Colon (tissue), 2 donors: ENCODE results near the gene ANAPC2.

Source experiments
- FAIRE-seq: peaks from 2 replicates; lab custom pipeline; 2012; peaks lifted over from hg19 to GRCh38; lab: Jason Lieb, UNC
- donor health status: control.
- donor health status: control.

The ANAPC2 gene

DNA sequence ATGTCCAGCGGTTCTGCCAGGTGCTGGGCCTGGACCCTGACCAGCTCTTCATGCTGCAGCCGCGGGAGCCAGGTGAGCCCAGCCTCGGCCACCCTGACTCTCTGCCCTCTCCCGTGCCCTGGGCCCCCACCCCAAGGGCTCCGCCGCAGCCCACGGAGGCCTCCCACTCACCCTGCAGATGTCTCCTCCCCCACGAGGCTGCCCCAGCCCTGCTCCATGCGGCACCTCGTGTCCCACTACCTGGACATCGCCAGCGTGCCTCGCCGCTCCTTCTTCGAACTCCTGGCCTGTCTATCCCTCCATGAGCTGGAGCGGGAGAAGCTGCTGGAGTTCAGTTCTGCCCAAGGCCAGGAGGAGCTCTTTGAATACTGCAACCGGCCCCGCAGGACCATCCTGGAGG is 26.3 kb upstream of the ANAPC2 start:
- FAIRE-seq, result no peak

DNA sequence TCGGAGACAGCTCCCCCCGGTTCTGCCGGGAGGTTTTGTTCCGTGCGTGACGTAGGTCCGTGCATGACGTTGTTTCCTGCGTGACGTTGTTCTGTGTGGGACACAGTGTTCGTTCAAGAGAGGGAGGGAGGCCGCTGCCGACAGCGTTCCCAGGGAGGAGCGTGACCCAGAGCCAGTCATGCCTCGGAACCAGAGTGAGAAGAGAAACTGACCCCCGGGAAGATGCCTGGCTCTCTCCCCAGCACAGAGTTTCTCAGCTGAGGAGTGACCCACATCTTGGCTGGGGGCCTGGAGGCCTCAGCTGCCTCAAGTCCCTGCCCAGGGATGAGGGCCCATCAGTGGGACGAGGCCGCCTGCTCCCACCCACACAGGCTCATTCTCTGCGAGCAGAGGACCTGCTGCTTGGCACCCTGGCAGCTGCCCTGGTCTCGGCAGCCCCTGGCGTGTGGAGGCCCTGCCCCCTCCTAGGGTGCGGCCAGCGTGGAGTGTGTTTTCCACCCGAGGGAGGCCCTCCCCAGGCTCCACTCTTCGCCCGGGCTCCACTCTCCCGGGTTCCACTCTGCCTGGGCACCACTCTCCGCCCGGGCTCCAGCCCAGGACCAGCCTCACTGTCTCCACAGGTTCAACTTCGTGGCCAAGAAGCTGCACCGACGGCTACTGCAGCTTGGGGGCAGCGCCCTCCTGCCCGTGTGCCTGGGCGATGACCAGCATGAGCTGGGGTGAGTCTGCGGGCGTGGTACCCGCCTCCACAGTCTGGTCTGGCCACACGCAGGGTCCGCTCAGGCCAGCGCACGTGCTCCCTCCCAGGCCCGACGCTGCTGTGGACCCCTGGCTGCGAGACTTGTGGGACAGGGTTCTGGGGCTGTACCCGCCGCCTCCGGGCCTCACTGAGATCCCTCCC is 25.1 kb upstream of the ANAPC2 start:
- FAIRE-seq, result no peak

DNA sequence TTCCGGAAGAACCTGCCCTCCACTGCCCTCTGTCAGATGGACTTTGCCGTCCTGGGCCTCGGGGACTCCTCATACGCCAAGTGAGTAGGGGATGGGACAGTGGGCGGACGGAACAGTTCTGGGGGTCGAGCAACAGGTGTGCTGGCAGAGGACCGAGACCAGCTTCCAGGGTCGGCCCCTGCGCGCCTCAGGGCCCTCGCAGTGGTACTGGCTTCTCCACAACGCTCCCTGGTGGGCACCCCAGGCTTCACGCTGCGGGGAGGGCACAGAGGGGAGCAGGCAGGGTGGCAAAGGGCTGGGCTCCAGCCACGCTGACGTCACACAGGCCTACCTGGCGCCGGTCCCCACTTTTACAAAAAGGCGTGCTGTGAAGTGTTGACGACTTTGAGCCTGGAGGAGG is 24.2 kb upstream of the ANAPC2 start:
- FAIRE-seq, result no peak

DNA sequence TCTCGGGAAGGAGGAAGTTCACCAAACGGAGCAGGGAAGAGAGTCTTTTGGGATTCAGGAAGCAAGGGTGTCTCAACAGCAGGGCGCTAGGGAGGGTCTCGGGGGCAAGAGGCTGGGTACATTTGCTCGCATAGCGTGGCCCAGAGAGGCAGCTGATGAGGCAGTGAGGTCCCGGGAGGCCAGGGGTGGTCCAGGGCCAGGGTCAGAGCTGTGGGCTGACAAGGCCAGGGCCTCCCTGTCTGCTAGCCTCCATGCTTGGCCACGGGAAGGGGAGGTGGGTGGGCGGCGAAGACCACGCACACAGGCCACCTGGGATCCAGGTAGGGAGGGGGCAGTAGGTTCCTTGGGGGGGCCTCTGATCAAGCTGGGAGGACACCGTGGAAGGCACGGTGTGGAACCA is 23.2 kb upstream of the ANAPC2 start:
- FAIRE-seq, result no peak

DNA sequence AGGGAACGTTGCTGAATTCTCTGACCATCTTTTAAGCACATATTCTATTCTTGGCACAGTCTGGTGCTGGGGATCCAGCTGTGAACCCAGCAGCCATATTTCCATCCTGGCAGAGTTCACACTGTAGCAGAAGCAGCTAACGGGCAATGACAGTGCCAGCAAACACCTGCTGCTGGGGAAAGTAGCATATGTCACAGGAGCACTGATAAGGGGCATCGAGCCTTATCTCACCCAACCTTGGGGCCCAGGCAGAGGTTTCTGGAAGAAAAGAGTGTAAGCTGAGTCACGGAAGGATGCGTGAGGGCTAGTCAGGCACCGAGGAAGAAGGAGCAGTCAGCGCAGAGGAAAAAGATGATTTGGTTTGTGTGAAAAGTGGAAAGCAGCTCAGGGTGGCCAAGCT is 18.2 kb upstream of the ANAPC2 start:
- FAIRE-seq, result no peak

DNA sequence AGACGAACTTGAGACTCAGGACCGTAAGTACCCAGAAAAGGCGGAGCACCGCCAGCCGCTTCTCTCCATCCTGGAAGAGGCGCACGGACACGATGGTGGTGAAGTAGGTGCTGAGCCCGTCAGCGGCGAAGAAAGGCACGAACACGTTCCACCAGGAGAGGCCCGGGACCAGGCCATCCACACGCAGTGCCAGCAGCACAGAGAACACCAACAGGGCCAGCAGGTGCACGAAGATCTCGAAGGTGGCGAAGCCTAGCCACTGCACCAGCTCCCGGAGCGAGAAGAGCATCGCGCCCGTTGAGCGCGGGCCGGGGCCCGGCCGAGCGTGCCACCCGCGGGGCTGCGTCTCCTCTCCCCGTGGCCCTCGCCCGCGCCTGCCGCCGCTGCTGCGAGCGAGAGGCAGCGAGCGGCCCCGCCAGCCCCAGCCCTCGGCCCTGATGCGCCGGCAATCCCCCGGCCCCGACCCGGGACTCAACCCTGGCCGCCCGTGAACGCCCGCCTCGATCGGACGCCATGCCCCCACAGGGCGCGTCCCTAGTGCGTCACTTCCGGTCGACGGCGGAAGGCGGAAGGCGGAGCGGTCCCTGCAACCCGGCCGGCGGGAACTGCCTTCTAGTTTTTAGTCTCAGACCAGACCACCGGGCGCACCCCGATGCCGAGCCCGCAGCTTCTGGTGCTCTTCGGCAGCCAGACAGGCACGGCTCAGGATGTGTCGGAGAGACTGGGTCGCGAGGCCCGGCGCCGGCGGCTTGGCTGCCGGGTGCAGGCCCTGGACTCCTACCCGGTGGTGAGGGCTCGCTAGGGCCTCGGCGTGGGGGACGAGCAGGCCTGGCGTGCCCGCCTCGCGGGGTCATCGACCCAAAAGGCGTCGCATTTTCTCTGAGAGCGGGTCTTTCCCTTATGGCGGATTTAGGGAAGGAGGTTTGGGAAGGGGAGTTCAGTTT is 17.0 kb upstream of the ANAPC2 start, which contains the start of the genes NDOR1 and TMEM203:
Gene NDOR1 (plus strand): TSS at position 575 of the 944 bp plus-strand sequence. CDS start 78 bp downstream, at position 653.
Gene TMEM203 (minus strand): TSS at position 523 of the 944 bp plus-strand sequence. CDS start 234 bp downstream, at position 289.
- no peak for FAIRE-seq

DNA sequence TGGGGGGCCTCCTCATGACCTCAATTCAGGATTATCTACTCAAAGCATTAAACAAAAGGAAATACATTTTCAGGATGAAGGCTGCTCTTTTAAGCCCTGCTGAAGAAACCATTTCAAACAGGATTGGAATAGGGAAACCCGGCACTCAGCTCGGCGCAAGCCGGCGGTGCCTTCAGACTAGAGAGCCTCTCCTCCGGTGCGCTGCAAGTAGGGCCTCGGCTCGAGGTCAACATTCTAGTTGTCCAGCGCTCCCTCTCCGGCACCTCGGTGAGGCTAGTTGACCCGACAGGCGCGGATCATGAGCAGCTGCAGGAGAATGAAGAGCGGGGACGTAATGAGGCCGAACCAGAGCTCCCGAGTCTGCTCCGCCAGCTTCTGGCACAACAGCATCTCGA is 16.4 kb upstream of the ANAPC2 start:
- FAIRE-seq, result no peak

DNA sequence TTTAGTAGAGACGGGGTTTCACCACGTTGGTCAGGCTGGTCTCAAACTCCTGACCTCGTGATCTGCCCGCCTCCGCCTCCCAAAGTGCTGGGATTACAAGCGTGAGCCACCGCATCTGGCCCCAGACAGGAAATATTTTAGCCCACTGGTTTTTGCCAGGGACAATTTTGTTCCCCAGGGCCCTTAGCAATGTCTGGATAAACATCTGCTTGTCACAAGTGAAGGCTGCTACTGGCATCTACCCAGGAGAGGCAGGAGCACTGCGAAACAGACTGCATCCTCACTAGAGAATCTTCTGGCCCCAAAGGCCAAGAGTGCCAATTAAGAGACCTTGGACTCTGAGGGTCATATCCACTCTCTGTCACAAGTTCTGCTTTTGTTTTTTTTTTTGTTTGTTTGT is 14.6 kb upstream of the ANAPC2 start:
- FAIRE-seq, result no peak

DNA sequence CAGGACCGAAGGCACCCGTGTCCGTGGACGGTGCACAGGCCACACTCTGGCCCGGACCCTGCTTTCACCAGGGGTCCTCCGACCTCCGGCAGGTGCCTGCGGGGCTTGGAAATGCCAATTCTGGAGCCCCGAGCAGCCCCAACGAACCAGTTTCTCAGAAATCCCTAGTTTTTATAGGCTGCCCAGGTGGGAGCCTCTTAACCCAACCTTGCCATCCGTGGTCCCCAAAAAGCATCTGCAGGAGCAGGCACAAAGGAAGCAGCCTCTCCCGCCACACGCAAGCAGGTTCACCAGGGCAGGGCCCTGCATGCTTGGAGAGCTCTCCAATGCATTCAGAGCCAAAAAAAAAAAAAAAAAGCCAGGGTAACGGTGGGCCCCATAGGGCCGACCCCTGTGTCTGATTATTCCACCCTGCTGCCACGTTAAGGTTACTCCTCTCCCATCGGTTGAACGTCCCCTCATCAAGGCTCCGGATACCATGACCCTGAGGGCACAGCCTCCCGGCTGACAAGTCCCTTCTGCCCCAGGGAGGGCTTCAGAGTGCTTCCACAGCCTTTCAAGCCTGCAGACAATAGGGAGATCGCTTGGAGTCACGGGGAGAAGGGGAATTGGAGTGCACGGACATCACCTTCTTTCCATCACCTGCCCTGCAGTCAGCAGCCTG is 13.0 kb upstream of the ANAPC2 start:
- no peak for FAIRE-seq

DNA sequence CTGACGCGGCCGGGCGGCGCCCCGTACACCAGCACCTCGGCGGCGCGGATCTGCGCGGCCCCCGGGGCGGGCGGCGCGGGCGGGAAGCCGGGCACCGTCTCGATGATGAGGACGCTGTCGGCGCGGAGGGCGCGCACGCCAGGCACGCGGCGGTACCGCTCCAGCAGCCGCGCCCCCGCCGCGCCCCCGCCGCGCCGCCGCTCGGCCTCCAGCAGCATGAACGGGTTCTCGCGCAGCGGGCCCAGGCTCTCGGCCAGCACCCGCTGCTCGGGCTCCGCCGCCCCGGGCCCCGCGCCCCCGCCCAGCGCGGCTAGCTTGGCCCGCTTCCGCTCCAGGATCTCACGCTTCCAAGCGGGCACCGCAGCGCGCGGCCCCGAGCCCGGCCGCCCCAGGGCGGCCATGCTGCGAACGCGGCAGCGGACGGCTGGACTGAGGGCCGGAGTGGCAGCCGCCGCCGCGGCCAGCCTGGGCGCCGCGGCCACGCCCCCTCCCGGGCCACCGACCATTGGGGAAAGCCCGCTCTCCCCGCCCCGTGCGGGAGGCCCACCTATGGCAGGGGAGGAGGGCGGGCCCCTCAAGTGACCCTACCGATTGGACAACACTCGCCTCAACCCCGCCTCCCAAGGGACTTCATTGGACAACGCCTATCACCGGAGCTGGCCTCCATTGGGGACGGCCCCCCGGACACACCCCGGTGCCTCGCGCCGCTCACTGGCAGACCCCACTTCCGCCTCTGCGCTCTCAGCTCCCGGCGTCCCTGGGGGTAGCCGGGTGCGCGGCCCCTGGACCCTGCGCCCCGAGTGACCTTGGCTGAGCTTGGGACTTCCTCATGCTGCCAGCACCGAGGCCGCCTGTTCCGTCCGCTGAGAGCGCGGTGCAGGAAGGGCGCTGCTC is 12.2 kb upstream of the ANAPC2 start, which contains the start of gene TPRN:
Gene TPRN (minus strand): TSS at position 431 of the 894 bp plus-strand sequence. CDS start 30 bp downstream, at position 401.
- FAIRE-seq, result peak; percentile 41

DNA sequence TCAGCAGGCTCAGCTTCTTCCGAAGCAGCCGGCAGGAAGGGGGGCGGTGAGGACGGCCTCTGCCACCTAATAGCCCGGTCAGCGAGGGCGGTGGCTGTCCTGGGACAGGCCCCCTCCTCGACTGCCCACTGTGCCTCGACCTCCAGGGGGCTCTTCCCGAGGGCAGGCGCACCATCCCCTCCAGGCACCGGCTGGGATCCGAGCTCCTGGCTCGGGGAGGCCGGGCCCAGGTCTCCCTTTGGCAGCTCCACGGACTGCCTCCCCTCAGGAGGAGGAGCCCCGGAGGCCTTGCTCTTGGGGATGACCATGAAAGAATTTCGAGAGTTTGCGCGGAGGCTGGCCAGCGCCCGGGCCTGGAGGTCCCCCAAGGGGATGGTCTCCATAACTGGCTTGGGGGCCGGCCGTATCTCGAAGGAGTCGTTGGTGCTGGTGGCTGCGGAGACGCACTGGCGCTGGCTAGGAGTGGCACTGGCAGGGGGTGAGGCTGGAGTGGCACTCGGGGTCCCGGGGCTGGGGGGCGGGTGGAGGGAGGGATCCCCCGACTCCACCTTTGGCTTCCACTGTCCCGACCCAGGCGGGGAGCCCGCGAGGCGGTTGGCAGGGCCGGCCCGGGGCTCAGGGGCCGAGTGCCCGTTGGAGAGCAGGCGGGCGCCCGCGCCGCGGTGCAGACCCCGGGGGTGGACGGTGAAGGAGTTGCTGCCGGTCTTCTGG is 11.2 kb upstream of the ANAPC2 start:
- FAIRE-seq, result no peak

DNA sequence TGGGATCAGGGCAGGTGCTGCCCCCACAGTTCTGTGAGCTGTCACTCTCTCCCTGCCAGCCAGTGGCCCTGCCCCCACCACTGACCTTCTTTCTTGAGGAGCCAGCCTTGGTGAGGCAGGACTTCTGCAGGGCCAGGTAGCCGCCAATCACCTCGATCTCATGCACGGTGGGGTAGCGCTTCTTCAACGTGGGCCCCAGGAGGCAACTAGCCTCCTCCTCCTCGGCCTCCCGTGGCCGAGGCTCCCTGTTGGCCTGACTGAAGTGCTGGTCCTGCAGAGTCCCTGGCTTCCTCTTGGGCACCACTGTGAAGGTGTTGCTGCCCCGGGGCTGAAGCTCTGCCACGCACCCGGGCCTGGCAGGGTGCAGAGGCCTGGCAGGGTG is 10.5 kb upstream of the ANAPC2 start:
- no peak for FAIRE-seq

DNA sequence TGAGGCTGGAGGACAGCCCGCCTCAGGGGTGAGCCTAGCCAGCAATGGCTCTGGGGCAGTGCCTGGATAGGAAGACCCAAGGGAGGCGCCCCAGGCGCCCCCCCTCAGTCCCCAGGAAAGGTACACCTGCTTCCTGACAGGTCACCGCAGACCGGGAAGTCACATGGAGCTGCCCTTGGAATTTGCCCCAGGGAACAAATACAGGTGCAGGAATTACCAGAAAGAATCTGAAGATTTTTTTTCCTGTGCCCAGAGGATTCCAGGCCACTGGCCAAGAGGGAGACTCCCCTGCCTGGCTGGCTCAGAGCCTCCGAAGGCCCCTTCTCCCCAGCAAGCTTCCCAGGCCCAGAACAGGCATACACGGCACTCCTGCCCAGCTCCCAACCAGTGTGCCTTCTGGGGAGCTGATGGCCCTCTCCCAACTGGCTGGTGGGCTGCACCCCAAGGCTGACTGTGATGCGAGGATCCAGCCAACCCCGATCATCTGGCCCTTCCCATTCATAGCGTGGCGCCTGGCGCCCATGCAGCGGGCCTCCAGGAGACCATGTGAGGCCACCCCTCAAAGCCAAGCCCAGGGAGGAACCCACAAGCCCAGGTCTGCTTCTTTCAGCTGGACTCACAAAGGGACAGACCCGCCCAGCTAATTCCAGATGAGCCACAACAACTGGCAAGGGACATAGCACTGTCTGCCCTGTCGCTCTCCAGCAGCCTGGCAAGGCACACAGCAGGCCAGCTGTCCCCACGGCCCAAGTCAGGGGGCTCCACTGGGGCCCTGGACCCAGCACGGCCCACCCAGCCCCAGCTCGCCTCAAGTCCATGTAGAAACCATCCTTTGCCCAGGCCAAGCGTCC is 9.9 kb upstream of the ANAPC2 start:
- no peak for FAIRE-seq

DNA sequence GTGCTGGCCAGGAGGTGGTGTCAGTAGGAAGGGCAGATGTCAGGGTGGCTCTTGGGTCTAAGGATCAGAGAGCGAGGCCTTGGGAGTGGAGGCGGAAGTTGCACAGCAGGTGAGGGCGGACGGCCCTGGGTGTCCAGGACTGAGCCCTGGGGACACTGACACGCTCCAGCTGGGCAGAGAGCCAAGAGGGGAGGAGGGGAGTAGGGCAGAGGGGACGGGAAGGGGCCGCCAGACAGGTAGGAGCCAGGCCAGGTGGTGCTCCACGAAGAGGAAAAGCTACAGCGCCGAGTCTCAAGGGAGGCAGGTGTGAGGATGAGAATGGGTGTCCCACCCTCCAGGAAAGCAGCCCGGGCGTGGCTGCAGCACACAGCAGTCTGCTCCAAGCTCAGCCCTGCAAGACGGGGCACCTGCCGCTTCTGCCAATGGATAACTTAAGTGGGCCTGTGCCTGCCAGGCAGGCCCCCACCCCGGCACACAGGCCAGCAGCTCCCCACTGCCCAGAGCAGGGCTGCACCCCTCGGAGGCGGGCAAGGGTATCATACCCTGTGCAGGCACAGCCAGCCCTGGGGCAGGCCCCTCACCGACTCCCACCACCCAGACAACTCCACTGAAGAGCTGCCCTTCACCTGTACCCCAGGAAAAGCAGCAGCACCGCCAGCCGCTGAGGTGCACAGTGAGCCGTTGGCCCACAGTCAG is 7.3 kb upstream of the ANAPC2 start:
- FAIRE-seq, result no peak

DNA sequence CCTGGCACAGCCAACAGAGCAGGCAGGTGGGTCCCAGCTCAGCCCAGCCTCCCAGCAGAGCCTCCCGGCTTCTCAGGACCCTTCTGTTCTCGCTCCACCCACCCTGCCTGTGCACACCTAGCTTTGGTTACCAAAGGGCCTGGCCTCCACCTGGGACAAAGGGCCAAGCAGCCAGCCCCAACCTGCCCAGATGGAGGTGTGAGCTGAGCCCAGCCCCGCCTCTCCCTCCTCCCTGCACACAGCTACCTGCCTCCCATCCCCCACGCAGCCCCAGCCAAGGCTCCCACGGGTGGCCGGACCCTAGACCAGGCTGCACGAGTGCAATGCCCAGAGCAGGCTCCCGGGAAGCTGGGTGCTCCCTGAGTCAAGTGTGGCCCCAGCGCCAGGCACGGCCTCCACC is 6.5 kb upstream of the ANAPC2 start:
- no peak for FAIRE-seq

DNA sequence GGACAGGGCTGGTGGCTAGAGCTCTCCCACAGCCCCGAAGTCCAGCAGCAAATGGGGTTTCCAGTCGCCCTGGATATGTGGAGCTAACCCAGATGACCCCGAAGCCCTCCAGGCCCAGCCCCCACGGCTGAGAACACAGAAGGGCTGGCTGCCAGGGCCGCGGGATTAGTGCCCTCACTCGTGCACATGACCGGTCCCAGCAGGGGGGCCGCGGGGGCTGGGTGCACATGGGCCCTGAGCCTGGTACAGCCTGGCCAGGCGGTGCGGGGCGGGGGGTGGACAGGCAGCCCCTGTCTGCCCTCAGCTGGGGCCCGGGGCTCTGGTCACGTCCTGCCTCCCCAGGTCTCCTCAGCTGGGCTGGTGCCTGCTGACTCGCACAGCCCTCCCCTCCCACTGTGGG is 6.0 kb upstream of the ANAPC2 start:
- FAIRE-seq, result no peak

DNA sequence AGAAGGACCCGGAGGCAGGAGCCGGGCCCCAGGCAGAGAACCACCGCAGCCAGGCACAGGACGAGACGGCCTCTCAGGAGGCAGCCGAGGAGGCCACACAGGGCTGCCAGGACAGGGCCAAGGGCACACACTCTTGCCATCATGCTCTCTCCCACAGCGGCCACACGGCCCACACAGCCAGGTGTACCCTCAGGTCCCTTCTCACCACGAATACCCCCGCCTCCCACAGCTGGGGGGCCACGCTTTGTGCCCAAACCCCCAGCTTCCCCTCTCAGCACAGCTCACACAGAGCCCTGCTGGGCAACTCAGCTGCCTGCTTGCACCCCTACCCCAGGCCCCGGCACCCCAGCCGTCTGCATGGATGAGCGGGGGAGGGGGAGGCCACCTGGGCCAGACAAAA is 5.4 kb upstream of the ANAPC2 start:
- FAIRE-seq, result no peak

DNA sequence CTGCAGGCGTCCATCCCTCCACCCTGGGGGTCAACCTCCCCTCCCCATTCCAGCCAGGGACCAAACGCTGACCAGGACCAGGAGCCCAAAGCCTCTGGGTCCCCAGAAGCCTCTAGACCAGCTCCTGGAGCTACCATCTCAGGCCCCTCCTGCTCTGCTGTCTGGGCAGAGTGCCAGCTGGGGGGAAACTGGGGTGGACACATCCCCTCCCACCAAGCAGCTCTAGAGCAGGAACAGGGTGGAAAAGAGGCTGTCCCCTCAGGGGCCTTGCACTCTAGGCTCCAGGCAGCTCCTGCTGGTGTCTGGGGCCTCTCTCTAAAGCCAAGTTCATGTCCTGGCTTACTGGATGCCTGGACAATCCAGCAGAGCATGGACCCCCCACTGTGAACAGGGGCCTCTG is 4.5 kb upstream of the ANAPC2 start:
- no peak for FAIRE-seq

DNA sequence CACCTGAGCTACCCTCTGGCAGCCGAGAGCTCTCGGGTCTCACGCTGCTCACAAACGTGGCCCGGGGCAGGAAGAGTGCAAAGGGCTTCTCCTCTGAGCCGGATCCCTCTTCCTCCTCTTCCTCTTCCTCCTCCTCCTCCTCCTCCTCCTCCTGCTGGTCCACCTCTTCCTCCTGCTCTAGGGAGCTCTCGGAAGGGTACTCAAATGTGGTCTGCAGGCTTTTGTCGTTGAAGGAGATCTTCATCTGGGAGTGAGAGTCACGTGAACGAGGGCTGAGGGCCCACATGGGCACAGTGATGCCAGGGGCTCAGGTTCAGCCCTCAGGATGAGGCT is 4.1 kb upstream of the ANAPC2 start:
- FAIRE-seq, result no peak
